Measurements from ENCODE around the gene NDUFS1. TPM values are rescaled to one million over a fixed set of nuclear protein-coding genes. Genes with fewer than 3 reads are reported as not detected.

The NDUFS1 gene
- total RNA-seq, 1 experiment from 2014 or later, result 102 TPM

GRCh38 chr2:206075113-206075512 is 84.1 kb downstream of the NDUFS1 start:
- Histone ChIP-seq H2BK20ac (ENCODE audit: low read depth, low read length, poor library complexity, severe bottlenecking) (no peak overlapping the region), H3K23me2 (ENCODE audit: insufficient read length, low read depth, low read length, poor library complexity, severe bottlenecking) (peaks cover 2% of the 10 kb centered on the region), H3K56ac (ENCODE audit: insufficient read length, low read depth, low read length) (no peak overlapping the region), H3T11ph (ENCODE audit: low read length) (no peak overlapping the region), H4K5ac (ENCODE audit: insufficient read length, low read depth, low read length) (no peak overlapping the region), H3K9ac (ENCODE audit: extremely low read depth, insufficient read length, low read length) (no peak overlapping the region), H4K91ac (ENCODE audit: insufficient read length, low read depth, low read length) (no peak overlapping the region), H3K79me2 (ENCODE audit: insufficient read depth, low read length) (peaks cover 32% of the 10 kb centered on the region; the same call in 1 of the 2 replicates), H2BK12ac (ENCODE audit: insufficient read length, low read depth, low read length) (no peak overlapping the region), H2BK5ac (ENCODE audit: insufficient read length, low read length) (no peak overlapping the region), H3K4ac (ENCODE audit: low read depth, low read length) (no peak overlapping the region), H2AFZ (ENCODE audit: low read length) (no peak overlapping the region), H3K27me3 (ENCODE audit: insufficient read depth, low read length) (no peaks in the 10 kb centered on the region), H3K79me1 (ENCODE audit: insufficient read depth, low read depth, low read length, poor library complexity, severe bottlenecking) (peaks cover 10% of the 10 kb centered on the region), H2BK15ac (ENCODE audit: low read depth, low read length) (no peak overlapping the region), H2AK5ac (ENCODE audit: insufficient read length, low read length) (no peak overlapping the region), H4K8ac (replicated peaks; ENCODE audit: insufficient read length, low read depth, low read length) (no peak overlapping the region), H3K18ac (ENCODE audit: insufficient read length, low read depth, low read length) (no peak overlapping the region), H3K4me2 (ENCODE audit: insufficient read depth, insufficient read length, low read length) (no peak overlapping the region), H4K20me1 (ENCODE audit: control insufficient read depth, insufficient read depth, insufficient read length) (no peaks in the 10 kb centered on the region), H3K27ac (ENCODE audit: insufficient read length, low read depth, low read length) (no peak overlapping the region), H3K14ac (ENCODE audit: insufficient read depth, low read length) (no peak overlapping the region), H3K9me3 (ENCODE audit: control insufficient read depth, low read depth, low read length) (no peaks in the 10 kb centered on the region), H2BK120ac (ENCODE audit: low read depth, low read length, poor library complexity, severe bottlenecking) (no peak overlapping the region), H3K23ac (ENCODE audit: insufficient read length, low read depth, low read length) (no peak overlapping the region), H3K4me1 (ENCODE audit: insufficient read depth, low read length) (peaks cover 10% of the 10 kb centered on the region; the same call in 1 of the 2 replicates)
- Mint-ChIP-seq H3K27ac (peak overlapping the region in 1 of 3 experiments; percentile 65; a peak in 3 of 7 replicates), H3K36me3 (ENCODE audit: insufficient read depth in 1 of 3, low read depth in 3 of 3) (peaks cover 0 to 13% (median 5%) of the 10 kb centered on the region in 3 experiments; a peak in 5 of 7 replicates), H3K4me1 (peaks cover 34 to 46% of the 10 kb centered on the region in 2 experiments), H3K27me3 (ENCODE audit: low read depth) (no peaks in the 10 kb centered on the region), H3K9me3 (no peaks in the 10 kb centered on the region), H3K4me3 (no peak overlapping the region; a peak in 1 of 5 replicates)
- WGBS (ENCODE audit: extremely low coverage, insufficient read length, low lambda C conversion rate), result no CpG with 5 or more reads among the region's 1 CpG
- DNase-seq, result no peak
- no peak for TF ChIP-seq CTCF (conservative IDR thresholded peaks at IDR 0.05)
